H9 (cell line): ENCODE measurements around the gene SRXN1. TPM values are rescaled to one million over a fixed set of nuclear protein-coding genes. Genes with fewer than 3 reads are reported as not detected.
A peak's percentile ranks its signal among the peaks of the same experiment; 100 is the strongest.

Source experiments
- DNase-seq: peaks from one replicate; pipeline ENCODE4 v3.0.0-alpha.2; 2017
- H2AFZ ChIP-seq: one replicate; pipeline ENCODE4 v1.6.1; 2013; ENCODE audit warnings: mild to moderate bottlenecking, low read length, control low read depth, moderate library complexity
- H2AK5ac ChIP-seq: 2 replicates; pipeline ENCODE4 v1.6.1; 2013; ENCODE audit warnings: low read length, control low read depth, mixed read lengths; ENCODE audit not compliant: insufficient read length
- H2BK120ac ChIP-seq: one replicate; pipeline ENCODE4 v1.6.1; 2013; ENCODE audit warnings: low read depth, mild to moderate bottlenecking, low read length, control low read depth, inconsistent platforms; ENCODE audit not compliant: poor library complexity, severe bottlenecking
- H2BK12ac ChIP-seq: 2 replicates; pipeline ENCODE4 v1.6.1; 2013; ENCODE audit warnings: low read length, control low read depth, mixed read lengths, low read depth; ENCODE audit not compliant: insufficient read length
- H2BK15ac ChIP-seq: 2 replicates; pipeline ENCODE4 v1.6.1; 2013; ENCODE audit warnings: low read depth, low read length, control low read depth
- H2BK20ac ChIP-seq: one replicate; pipeline ENCODE4 v1.6.1; 2013; ENCODE audit warnings: low read depth, mild to moderate bottlenecking, low read length, control low read depth, inconsistent platforms; ENCODE audit not compliant: poor library complexity, severe bottlenecking
- H2BK5ac ChIP-seq: 2 replicates; pipeline ENCODE4 v1.6.1; 2013; ENCODE audit warnings: low read length, control low read depth, mixed read lengths; ENCODE audit not compliant: insufficient read length
- H3K14ac ChIP-seq: 2 replicates; pipeline ENCODE4 v1.6.1; 2013; ENCODE audit warnings: low read length, control low read depth; ENCODE audit not compliant: insufficient read depth
- H3K18ac ChIP-seq: 2 replicates; pipeline ENCODE4 v1.6.1; 2013; ENCODE audit warnings: low read depth, mild to moderate bottlenecking, mixed read lengths, low read length, control low read depth; ENCODE audit not compliant: insufficient read length
- H3K23ac ChIP-seq: 2 replicates; pipeline ENCODE4 v1.6.1; 2013; ENCODE audit warnings: low read length, control low read depth, mixed read lengths, low read depth; ENCODE audit not compliant: insufficient read length
- H3K23me2 ChIP-seq: 2 replicates; pipeline ENCODE4 v1.6.1; 2013; ENCODE audit warnings: low read depth, mild to moderate bottlenecking, mixed read lengths, low read length, control low read depth; ENCODE audit not compliant: insufficient read length, poor library complexity, severe bottlenecking
- H3K27ac ChIP-seq: 2 replicates; pipeline ENCODE4 v1.5.1; 2013; ENCODE audit warnings: low read length, control low read depth, mixed read lengths, low read depth; ENCODE audit not compliant: insufficient read length
- H3K27me3 ChIP-seq: 2 replicates; pipeline ENCODE4 v1.6.1; 2013; ENCODE audit warnings: low read length, control low read depth, inconsistent platforms; ENCODE audit not compliant: insufficient read depth
- H3K4ac ChIP-seq: 2 replicates; pipeline ENCODE4 v1.6.1; 2013; ENCODE audit warnings: low read depth, mild to moderate bottlenecking, control low read depth, inconsistent platforms, low read length, moderate library complexity
- H3K4me1 ChIP-seq: 2 replicates; pipeline ENCODE4 v1.6.1; 2013; ENCODE audit warnings: low read length, control low read depth, inconsistent platforms; ENCODE audit not compliant: insufficient read depth
- H3K4me2 ChIP-seq: 2 replicates; pipeline ENCODE4 v1.6.1; 2013; ENCODE audit warnings: low read length, control low read depth, mixed read lengths; ENCODE audit not compliant: insufficient read length, insufficient read depth
- H3K56ac ChIP-seq: 2 replicates; pipeline ENCODE4 v1.6.1; 2013; ENCODE audit warnings: low read depth, mild to moderate bottlenecking, mixed read lengths, low read length, control low read depth; ENCODE audit not compliant: insufficient read length
- H3K79me1 ChIP-seq: 2 replicates; pipeline ENCODE4 v1.6.1; 2013; ENCODE audit warnings: low read depth, mild to moderate bottlenecking, moderate library complexity, low read length, control low read depth, inconsistent platforms; ENCODE audit not compliant: insufficient read depth, poor library complexity, severe bottlenecking
- H3K79me2 ChIP-seq: 2 replicates; pipeline ENCODE4 v1.6.1; 2013; ENCODE audit warnings: low read length, control low read depth, inconsistent platforms; ENCODE audit not compliant: insufficient read depth
- H3K9ac ChIP-seq: 2 replicates; pipeline ENCODE4 v1.6.1; 2013; ENCODE audit warnings: low read length, control low read depth, mixed read lengths; ENCODE audit not compliant: insufficient read length; ENCODE audit errors: extremely low read depth
- H3K9me3 ChIP-seq: one replicate; pipeline ENCODE4 v1.6.1; 2013; ENCODE audit warnings: low read depth, low read length, inconsistent platforms; ENCODE audit not compliant: control insufficient read depth
- H3T11ph ChIP-seq: one replicate; pipeline ENCODE4 v1.6.1; 2013; ENCODE audit warnings: mild to moderate bottlenecking, low read length, control low read depth, inconsistent platforms
- H4K20me1 ChIP-seq: one replicate; pipeline ENCODE4 v1.6.1; 2013; ENCODE audit not compliant: control insufficient read depth, insufficient read length, insufficient read depth
- H4K5ac ChIP-seq: 2 replicates; pipeline ENCODE4 v1.6.1; 2013; ENCODE audit warnings: low read depth, mild to moderate bottlenecking, mixed read lengths, low read length, control low read depth; ENCODE audit not compliant: insufficient read length
- H4K8ac ChIP-seq: replicated peaks from 2 replicates; pipeline ENCODE4 v1.6.1; 2013; ENCODE audit warnings: low read length, control low read depth, mixed read lengths, low read depth; ENCODE audit not compliant: insufficient read length
- H4K91ac ChIP-seq: 2 replicates; pipeline ENCODE4 v1.6.1; 2013; ENCODE audit warnings: low read depth, mild to moderate bottlenecking, moderate library complexity, mixed read lengths, low read length, control low read depth; ENCODE audit not compliant: insufficient read length
- H3K27ac Mint-ChIP-seq, 3 experiments: 2 replicates in 2 of 3; 3 replicates in 1 of 3; pipeline ENCODE4 v1.8.0; 2020 to 2021; ENCODE audit warnings: mixed read lengths in 3 of 3, mild to moderate bottlenecking in 1 of 3, moderate library complexity in 1 of 3
- H3K27me3 Mint-ChIP-seq: 2 replicates; pipeline ENCODE4 v1.8.0; 2021; ENCODE audit warnings: low read depth, mild to moderate bottlenecking, moderate library complexity, mixed read lengths
- H3K36me3 Mint-ChIP-seq, 3 experiments: 2 replicates in 2 of 3; 3 replicates in 1 of 3; pipeline ENCODE4 v1.8.0; 2020 to 2021; ENCODE audit warnings: low read depth in 3 of 3, mixed read lengths in 3 of 3; ENCODE audit not compliant: insufficient read depth in 1 of 3
- H3K4me1 Mint-ChIP-seq, 2 experiments: 2 replicates each; pipeline ENCODE4 v1.8.0; 2020; ENCODE audit warnings: mixed read lengths in 2 of 2
- H3K4me3 Mint-ChIP-seq, 2 experiments: 2 replicates in 1 of 2; 3 replicates in 1 of 2; pipeline ENCODE4 v1.8.0; 2020 to 2021; ENCODE audit warnings: mild to moderate bottlenecking in 2 of 2, mixed read lengths in 2 of 2, moderate library complexity in 1 of 2
- H3K9me3 Mint-ChIP-seq, 2 experiments: 2 replicates in 1 of 2; 3 replicates in 1 of 2; pipeline ENCODE4 v1.8.0; 2020; ENCODE audit warnings: mild to moderate bottlenecking in 2 of 2, mixed read lengths in 2 of 2, moderate library complexity in 1 of 2
- WGBS: extraction: QIAGEN DNeasy Blood & Tissue Kit; methylation state at CpG from one replicate; pipeline ENCODE4 v1.1.7; 2013; ENCODE audit warnings: missing lambda C conversion rate, low lambda C conversion rate, mixed read lengths; ENCODE audit not compliant: insufficient read length; ENCODE audit errors: extremely low coverage; 5-methylcytosine and 5-hydroxymethylcytosine counted together
- total RNA-seq: library from RNA; stranded (reverse); gene quantifications from 2 replicates; pipeline ENCODE4 v1.2.1, GENCODE V29; 2021
- TF ChIP-seq, protein P1 (sequence below): fragments of 200-600 bp; sonication (generic); conservative IDR thresholded peaks from 3 replicates; pipeline ENCODE4 v1.8.0; 2021; ENCODE audit warnings: antibody characterized with exemption, mild to moderate bottlenecking

Gene SRXN1
- total RNA-seq, 1 experiment from 2014 or later = 25.7 TPM

DNA sequence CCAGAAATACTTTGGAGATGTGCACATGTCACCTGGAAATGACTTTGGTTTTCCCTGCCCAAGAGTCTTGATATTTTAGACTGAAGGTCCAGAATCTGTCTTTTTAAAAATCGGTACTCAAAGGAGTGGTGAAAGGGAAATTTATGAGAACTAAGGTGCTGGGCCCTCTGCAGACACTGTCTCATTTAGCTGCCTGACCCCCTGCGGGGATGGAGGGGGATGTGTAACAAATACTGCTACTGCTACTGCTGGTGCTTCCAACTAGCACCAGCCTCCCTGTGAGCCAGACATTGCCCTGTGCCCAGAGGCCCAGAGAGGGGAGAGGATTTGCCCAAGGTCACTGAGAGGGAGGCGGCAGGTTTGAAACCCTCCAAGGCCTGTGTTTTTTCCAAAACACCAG, 15.6 kb upstream of the SRXN1 start:
- Histone ChIP-seq H3K9ac (no peak overlapping the region), H2BK15ac (no peak overlapping the region), H3K18ac (no peak overlapping the region), H3K27ac (no peak overlapping the region), H2BK20ac (no peak overlapping the region), H3K56ac (no peak overlapping the region), H2BK12ac (no peak overlapping the region), H2BK120ac (no peak overlapping the region), H3K9me3 (no peaks in the 10 kb centered on the region), H4K8ac (no peak overlapping the region), H3K4me1 (peaks cover 7% of the 10 kb centered on the region), H4K91ac (no peak overlapping the region), H3K14ac (no peak overlapping the region), H2AK5ac (no peak overlapping the region), H2AFZ (no peak overlapping the region), H3K79me2 (no peaks in the 10 kb centered on the region), H3K23ac (no peak overlapping the region), H3K23me2 (no peaks in the 10 kb centered on the region), H4K5ac (no peak overlapping the region), H3T11ph (no peak overlapping the region), H2BK5ac (no peak overlapping the region), H3K4me2 (no peak overlapping the region), H3K4ac (no peak overlapping the region), H4K20me1 (no peaks in the 10 kb centered on the region), H3K79me1 (no peaks in the 10 kb centered on the region), H3K27me3 (no peaks in the 10 kb centered on the region)
- no CpG with 5 or more reads among the region's 3 CpGs for WGBS
- Mint-ChIP-seq H3K9me3 (no peaks in the 10 kb centered on the region; a peak in 1 of 5 replicates), H3K27me3 (peaks cover 18% of the 10 kb centered on the region), H3K4me1 (peaks cover 28 to 70% of the 10 kb centered on the region in 2 experiments), H3K4me3 (no peak overlapping the region; a peak in 1 of 5 replicates), H3K27ac (peak overlapping the region in 1 of 3 experiments; percentile 73; a peak in 1 of 7 replicates), H3K36me3 (no peaks in the 10 kb centered on the region; a peak in 1 of 7 replicates)
- TF ChIP-seq, protein P1, sequence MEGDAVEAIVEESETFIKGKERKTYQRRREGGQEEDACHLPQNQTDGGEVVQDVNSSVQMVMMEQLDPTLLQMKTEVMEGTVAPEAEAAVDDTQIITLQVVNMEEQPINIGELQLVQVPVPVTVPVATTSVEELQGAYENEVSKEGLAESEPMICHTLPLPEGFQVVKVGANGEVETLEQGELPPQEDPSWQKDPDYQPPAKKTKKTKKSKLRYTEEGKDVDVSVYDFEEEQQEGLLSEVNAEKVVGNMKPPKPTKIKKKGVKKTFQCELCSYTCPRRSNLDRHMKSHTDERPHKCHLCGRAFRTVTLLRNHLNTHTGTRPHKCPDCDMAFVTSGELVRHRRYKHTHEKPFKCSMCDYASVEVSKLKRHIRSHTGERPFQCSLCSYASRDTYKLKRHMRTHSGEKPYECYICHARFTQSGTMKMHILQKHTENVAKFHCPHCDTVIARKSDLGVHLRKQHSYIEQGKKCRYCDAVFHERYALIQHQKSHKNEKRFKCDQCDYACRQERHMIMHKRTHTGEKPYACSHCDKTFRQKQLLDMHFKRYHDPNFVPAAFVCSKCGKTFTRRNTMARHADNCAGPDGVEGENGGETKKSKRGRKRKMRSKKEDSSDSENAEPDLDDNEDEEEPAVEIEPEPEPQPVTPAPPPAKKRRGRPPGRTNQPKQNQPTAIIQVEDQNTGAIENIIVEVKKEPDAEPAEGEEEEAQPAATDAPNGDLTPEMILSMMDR = no peak
- DNase-seq = no peak
